Tibial nerve (tissue), 4 donors: Measurements from ENCODE around the gene WDR45B.

ENCODE experiments used
- EP300 ChIP-seq, 2 donors: sonication (generic); formaldehyde crosslinking; IDR thresholded peaks; one replicate each; pipeline ENCODE4 v1.6.1; 2017; ENCODE audit warnings: antibody characterized with exemption in 2 of 2, mild to moderate bottlenecking in 1 of 2
- TF ChIP-seq, protein P1 (sequence below), 5 experiments: fragments of 200-600 bp in 3 of 5; fragments of 450-650 bp in 2 of 5; sonication (generic) in 3 of 5; IDR thresholded peaks; one replicate each; pipeline ENCODE4 v1.5.1; 2016 to 2019; ENCODE audit warnings: antibody characterized with exemption in 5 of 5, mild to moderate bottlenecking in 3 of 5, moderate library complexity in 2 of 5

DNA sequence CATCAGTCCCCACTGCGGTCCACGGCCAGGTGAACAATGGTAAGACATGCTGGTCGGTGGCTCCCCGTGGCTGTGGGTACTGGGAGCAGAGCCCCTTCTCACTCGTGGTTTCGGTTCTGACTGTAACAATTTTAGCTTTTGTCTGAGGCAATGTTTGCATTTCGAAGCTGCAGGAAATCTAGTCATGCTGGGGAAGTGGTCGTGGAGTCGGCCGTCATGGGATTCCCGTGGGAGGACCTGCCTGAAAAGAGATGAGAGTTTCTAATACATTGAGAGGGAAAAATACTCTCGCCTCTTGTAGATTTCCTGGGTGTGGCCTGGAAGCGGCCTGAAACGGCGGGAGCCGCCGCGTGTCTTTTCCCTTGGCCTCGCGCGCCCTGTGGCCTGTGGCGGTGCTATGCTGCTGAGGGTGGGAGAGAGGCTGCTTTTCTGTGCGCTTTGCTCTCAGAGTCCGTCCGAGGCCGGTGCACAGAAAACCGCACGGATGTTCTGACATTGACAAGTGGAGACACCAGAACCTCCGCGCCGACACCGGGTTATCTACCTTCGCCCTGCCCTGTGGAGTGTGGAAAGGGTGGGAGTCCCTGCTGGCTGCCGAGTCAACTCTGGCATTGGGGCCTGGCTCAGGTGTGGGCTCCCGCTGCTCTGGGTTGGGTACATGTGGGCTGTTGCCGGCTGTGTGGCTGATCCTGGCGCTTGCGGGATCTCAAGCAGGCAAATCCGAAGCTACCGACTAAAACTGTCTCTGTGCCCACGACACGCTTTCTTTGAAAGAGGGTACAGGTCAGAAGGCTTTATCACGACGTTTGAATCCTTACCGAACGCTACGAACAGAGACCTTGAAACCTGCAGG lies 60.8 kb downstream of the WDR45B start:
- TF ChIP-seq, protein P1, sequence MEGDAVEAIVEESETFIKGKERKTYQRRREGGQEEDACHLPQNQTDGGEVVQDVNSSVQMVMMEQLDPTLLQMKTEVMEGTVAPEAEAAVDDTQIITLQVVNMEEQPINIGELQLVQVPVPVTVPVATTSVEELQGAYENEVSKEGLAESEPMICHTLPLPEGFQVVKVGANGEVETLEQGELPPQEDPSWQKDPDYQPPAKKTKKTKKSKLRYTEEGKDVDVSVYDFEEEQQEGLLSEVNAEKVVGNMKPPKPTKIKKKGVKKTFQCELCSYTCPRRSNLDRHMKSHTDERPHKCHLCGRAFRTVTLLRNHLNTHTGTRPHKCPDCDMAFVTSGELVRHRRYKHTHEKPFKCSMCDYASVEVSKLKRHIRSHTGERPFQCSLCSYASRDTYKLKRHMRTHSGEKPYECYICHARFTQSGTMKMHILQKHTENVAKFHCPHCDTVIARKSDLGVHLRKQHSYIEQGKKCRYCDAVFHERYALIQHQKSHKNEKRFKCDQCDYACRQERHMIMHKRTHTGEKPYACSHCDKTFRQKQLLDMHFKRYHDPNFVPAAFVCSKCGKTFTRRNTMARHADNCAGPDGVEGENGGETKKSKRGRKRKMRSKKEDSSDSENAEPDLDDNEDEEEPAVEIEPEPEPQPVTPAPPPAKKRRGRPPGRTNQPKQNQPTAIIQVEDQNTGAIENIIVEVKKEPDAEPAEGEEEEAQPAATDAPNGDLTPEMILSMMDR (IDR thresholded peaks at IDR 0.05) = no peak
- no peak for TF ChIP-seq EP300 (IDR thresholded peaks at IDR 0.05)
